Measurements from ENCODE around the gene MCC.

GRCh38 chr5:113271745-113272454 is 216.4 kb downstream of the MCC start:
- TF ChIP-seq YY1 (IDR thresholded peaks at IDR 0.05; ENCODE audit: insufficient read depth, insufficient read length) (no peak), SUZ12 (IDR thresholded peaks at IDR 0.05; ENCODE audit: extremely low read depth, insufficient read depth, insufficient read length) (no peak), ZNF274 (IDR thresholded peaks at IDR 0.05; ENCODE audit: low read depth, low read length) (no peak)
